ENCODE results near the gene CUTC.

DNA sequence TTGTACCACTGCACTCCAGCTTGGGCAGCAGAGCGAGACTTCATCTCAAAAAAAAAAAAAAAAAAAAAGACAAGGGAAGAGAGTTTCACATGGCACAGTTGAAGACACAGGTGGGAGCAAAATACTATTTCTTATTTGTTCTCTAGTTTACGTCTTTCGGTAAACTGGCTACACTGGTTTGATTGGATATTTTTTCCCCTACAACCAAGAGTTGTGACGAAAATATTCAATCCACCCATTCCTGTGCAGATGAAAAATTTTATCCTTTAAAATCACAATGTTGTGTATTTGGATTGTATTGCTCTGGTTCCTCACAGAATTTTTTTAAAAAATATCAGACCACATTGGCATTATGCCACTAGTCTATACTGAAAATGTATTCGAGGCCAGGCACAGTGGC lies 35.9 kb downstream of the CUTC start:
- TF ChIP-seq RAD21 (IDR thresholded peaks at IDR 0.05) (no peak), JUND (IDR thresholded peaks at IDR 0.05) (no peak), TAF1 (conservative IDR thresholded peaks at IDR 0.05) (no peak), EGR1 (IDR thresholded peaks at IDR 0.05; ENCODE audit: low read depth in 2 of 2) (no peak), YY1 (IDR thresholded peaks at IDR 0.05) (no peak), FOXA2 (IDR thresholded peaks at IDR 0.05) (no peak), HNF4G (IDR thresholded peaks at IDR 0.05) (no peak)
- TF ChIP-seq, protein P1, sequence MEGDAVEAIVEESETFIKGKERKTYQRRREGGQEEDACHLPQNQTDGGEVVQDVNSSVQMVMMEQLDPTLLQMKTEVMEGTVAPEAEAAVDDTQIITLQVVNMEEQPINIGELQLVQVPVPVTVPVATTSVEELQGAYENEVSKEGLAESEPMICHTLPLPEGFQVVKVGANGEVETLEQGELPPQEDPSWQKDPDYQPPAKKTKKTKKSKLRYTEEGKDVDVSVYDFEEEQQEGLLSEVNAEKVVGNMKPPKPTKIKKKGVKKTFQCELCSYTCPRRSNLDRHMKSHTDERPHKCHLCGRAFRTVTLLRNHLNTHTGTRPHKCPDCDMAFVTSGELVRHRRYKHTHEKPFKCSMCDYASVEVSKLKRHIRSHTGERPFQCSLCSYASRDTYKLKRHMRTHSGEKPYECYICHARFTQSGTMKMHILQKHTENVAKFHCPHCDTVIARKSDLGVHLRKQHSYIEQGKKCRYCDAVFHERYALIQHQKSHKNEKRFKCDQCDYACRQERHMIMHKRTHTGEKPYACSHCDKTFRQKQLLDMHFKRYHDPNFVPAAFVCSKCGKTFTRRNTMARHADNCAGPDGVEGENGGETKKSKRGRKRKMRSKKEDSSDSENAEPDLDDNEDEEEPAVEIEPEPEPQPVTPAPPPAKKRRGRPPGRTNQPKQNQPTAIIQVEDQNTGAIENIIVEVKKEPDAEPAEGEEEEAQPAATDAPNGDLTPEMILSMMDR (IDR thresholded peaks at IDR 0.05; ENCODE audit: low read depth, low read length, missing input control) = no peak
- TF ChIP-seq, protein P2, sequence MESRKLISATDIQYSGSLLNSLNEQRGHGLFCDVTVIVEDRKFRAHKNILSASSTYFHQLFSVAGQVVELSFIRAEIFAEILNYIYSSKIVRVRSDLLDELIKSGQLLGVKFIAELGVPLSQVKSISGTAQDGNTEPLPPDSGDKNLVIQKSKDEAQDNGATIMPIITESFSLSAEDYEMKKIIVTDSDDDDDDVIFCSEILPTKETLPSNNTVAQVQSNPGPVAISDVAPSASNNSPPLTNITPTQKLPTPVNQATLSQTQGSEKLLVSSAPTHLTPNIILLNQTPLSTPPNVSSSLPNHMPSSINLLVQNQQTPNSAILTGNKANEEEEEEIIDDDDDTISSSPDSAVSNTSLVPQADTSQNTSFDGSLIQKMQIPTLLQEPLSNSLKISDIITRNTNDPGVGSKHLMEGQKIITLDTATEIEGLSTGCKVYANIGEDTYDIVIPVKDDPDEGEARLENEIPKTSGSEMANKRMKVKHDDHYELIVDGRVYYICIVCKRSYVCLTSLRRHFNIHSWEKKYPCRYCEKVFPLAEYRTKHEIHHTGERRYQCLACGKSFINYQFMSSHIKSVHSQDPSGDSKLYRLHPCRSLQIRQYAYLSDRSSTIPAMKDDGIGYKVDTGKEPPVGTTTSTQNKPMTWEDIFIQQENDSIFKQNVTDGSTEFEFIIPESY (IDR thresholded peaks at IDR 0.05) = no peak
- TF ChIP-seq, protein P3, sequence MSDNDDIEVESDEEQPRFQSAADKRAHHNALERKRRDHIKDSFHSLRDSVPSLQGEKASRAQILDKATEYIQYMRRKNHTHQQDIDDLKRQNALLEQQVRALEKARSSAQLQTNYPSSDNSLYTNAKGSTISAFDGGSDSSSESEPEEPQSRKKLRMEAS (IDR thresholded peaks at IDR 0.05) = no peak
- TF ChIP-seq, protein P4, sequence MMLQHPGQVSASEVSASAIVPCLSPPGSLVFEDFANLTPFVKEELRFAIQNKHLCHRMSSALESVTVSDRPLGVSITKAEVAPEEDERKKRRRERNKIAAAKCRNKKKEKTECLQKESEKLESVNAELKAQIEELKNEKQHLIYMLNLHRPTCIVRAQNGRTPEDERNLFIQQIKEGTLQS (IDR thresholded peaks at IDR 0.05) = no peak

Measured in liver (tissue), 3 donors.